ENCODE data around the gene SEC14L1.

DNA sequence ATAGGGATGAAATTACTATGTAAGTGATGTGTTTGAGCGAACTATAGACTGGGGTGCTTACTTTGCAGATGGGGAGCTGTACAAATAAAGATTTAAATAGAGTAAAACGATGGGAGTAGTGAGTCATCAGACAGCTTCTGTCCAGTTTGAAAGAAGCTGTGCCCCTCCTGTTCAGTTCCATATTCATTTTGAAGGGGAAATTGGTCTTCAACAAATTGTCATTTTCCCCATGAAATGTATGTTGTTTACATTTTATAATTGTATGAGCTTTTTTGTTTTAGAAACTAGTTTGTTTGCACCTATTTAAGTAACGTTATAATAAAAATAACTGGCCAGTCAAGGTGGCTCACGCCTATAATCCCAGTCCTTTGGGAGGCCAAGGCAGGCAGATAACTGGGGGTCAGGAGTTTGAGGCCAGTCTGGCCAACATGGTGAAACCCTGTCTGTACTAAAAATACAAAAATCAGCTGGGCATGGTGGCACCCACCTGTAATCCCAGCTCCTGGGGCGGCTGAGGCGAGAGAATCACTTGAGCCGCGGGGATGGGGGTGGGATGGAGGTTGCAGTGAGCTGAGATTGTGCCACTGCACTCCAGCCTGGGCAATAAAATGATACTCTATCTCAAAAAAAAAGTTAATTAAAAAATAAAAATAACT is 20.2 kb downstream of the SEC14L1 start:
- TF ChIP-seq, protein P1, sequence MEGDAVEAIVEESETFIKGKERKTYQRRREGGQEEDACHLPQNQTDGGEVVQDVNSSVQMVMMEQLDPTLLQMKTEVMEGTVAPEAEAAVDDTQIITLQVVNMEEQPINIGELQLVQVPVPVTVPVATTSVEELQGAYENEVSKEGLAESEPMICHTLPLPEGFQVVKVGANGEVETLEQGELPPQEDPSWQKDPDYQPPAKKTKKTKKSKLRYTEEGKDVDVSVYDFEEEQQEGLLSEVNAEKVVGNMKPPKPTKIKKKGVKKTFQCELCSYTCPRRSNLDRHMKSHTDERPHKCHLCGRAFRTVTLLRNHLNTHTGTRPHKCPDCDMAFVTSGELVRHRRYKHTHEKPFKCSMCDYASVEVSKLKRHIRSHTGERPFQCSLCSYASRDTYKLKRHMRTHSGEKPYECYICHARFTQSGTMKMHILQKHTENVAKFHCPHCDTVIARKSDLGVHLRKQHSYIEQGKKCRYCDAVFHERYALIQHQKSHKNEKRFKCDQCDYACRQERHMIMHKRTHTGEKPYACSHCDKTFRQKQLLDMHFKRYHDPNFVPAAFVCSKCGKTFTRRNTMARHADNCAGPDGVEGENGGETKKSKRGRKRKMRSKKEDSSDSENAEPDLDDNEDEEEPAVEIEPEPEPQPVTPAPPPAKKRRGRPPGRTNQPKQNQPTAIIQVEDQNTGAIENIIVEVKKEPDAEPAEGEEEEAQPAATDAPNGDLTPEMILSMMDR (IDR thresholded peaks at IDR 0.05), result no peak
- TF ChIP-seq EP300 (IDR thresholded peaks at IDR 0.05) (no peak), POLR2A (IDR thresholded peaks at IDR 0.05) (no peak)
